PC-9 (cell line): ENCODE measurements around the gene TMEM156. TPM values are rescaled to one million over a fixed set of nuclear protein-coding genes. Genes with fewer than 3 reads are reported as not detected.

ENCODE experiments used
- BruUV-seq: library from RNA; stranded (reverse); fragments of 400-500 nt; replicated peaks from 2 replicates; lab custom pipeline; 2021; lab: Mats Ljungman, UMichigan
- CTCF ChIA-PET: fragments of 300-600 bp; sonication (Branson Sonifier 250); formaldehyde crosslinking; loops from one replicate; lab custom pipeline; 2022; ENCODE audit warnings: antibody characterized with exemption; lab: Charles Lee
- POLR2A ChIA-PET: fragments of 300-600 bp; sonication (Branson Sonifier 250); formaldehyde crosslinking; loops from one replicate; lab custom pipeline; 2022; ENCODE audit warnings: antibody characterized with exemption; ENCODE audit not compliant: unreplicated experiment; lab: Charles Lee
- DNase-seq, 2 experiments: peaks; one replicate each; pipeline versions ENCODE4 v3.0.0 to v3.0.0-alpha.2; 2015 to 2022; ENCODE audit warnings: mixed read lengths in 1 of 2
- H2AFZ ChIP-seq: fragments of 200-600 bp; sonication (generic); 2 replicates; pipeline ENCODE4 v1.8.1; 2017; ENCODE audit warnings: antibody characterized with exemption
- H3F3A ChIP-seq: fragments of 200-600 bp; sonication (generic); 2 replicates; pipeline ENCODE4 v1.8.1; 2017; ENCODE audit warnings: antibody characterized with exemption, mild to moderate bottlenecking, low read depth; ENCODE audit not compliant: insufficient read depth
- H3K27ac ChIP-seq: fragments of 200-600 bp; sonication (generic); 2 replicates; pipeline ENCODE4 v1.6.1; 2016; ENCODE audit warnings: mixed run types
- H3K27me3 ChIP-seq: fragments of 200-600 bp; sonication (generic); 2 replicates; pipeline ENCODE4 v1.6.1; 2016; ENCODE audit warnings: low read depth, mixed run types; ENCODE audit not compliant: insufficient read depth
- H3K36me3 ChIP-seq: fragments of 200-600 bp; sonication (generic); 2 replicates; pipeline ENCODE4 v1.6.1; 2016; ENCODE audit warnings: low read depth, mixed run types
- H3K4me1 ChIP-seq: fragments of 200-600 bp; sonication (generic); replicated peaks from 2 replicates; pipeline ENCODE4 v1.6.1; 2016; ENCODE audit warnings: mixed run types; ENCODE audit not compliant: insufficient read depth
- H3K4me2 ChIP-seq: fragments of 200-600 bp; sonication (generic); 2 replicates; pipeline ENCODE4 v1.6.1; 2017; ENCODE audit warnings: mixed run types
- H3K4me3 ChIP-seq: fragments of 200-600 bp; sonication (generic); 2 replicates; pipeline ENCODE4 v1.6.1; 2016; ENCODE audit warnings: mixed run types
- H3K79me2 ChIP-seq: fragments of 200-600 bp; sonication (generic); 2 replicates; pipeline ENCODE4 v1.6.1; 2017; ENCODE audit warnings: low read depth, mixed run types
- H3K9me2 ChIP-seq: fragments of 200-600 bp; sonication (generic); 2 replicates; pipeline ENCODE4 v1.8.1; 2017; ENCODE audit warnings: mild to moderate bottlenecking; ENCODE audit not compliant: insufficient read depth
- H3K9me3 ChIP-seq: fragments of 200-600 bp; sonication (generic); 2 replicates; pipeline ENCODE4 v1.8.1; 2016; ENCODE audit warnings: low read depth; ENCODE audit not compliant: insufficient read depth
- H4K20me1 ChIP-seq: fragments of 200-600 bp; sonication (generic); 2 replicates; pipeline ENCODE4 v1.8.1; 2017; ENCODE audit not compliant: insufficient read depth
- EZH2 ChIP-seq: fragments of 200-600 bp; sonication (generic); IDR thresholded peaks from 2 replicates; pipeline ENCODE4 v1.8.0; 2017; ENCODE audit warnings: antibody characterized with exemption, low read depth
- intact Hi-C: fragments of 100-400 bp; cut with micrococcal nuclease; formaldehyde crosslinking; loops from one replicate; pipeline ENCODE4 v1.10.0; 2022; ENCODE audit not compliant: unreplicated experiment
- total RNA-seq: library from RNA; stranded (reverse); gene quantifications from 2 replicates; pipeline ENCODE4 v1.2.3, GENCODE V29; 2021
- TF ChIP-seq, protein P1 (sequence below): fragments of 200-600 bp; sonication (generic); conservative IDR thresholded peaks from 2 replicates; pipeline ENCODE4 v1.6.1; 2017; ENCODE audit warnings: mixed run types, antibody characterized with exemption, mild to moderate bottlenecking, moderate library complexity

TMEM156 gene
- total RNA-seq, 1 experiment from 2014 or later, result 29.3 TPM

DNA sequence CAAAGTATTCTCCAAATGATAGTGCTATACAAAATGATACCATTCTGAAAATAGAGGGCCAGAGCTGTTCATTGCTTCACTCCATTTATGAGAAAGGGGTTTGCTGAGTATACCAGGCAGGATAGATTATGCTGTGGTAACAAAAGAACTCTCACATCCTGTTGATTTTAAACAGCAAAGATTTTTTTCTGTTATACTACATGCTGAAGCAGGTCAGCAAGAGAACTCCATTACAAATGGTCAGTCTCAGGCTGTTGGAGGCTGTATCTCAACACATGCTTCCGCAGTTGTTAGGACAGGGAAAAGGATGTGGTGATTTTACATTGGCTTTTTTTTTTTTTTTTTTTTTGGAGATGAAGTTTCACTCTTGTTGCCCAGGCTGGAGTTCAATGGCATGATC is 16.1 kb upstream of the TMEM156 start:
- peaks cover 20% of the 10 kb centered on the region; the same call in 1 of the 2 replicates for H3K36me3 ChIP-seq
- intact Hi-C loops, result no loop called here
- no peaks in the 10 kb centered on the region for H3K27me3 ChIP-seq
- H3K9me2 ChIP-seq, result no peaks in the 10 kb centered on the region
- peak overlapping the region; percentile 85; the same call in 1 of the 2 replicates for H3K4me3 ChIP-seq
- no TSS peak for BruUV-seq
- CTCF ChIA-PET, result no interaction called here
- H3K4me1 ChIP-seq, result peaks cover 27% of the 10 kb centered on the region
- no peak overlapping the region for H3K27ac ChIP-seq
- no peak overlapping the region for H2AFZ ChIP-seq
- peaks cover 77% of the 10 kb centered on the region for H3K79me2 ChIP-seq
- peaks cover 40% of the 10 kb centered on the region for H3F3A ChIP-seq
- H3K9me3 ChIP-seq, result no peaks in the 10 kb centered on the region
- peak overlapping the region; percentile 81 for H3K4me2 ChIP-seq
- POLR2A ChIA-PET, result no interaction called here
- no peak for TF ChIP-seq EZH2
- TF ChIP-seq, protein P1, sequence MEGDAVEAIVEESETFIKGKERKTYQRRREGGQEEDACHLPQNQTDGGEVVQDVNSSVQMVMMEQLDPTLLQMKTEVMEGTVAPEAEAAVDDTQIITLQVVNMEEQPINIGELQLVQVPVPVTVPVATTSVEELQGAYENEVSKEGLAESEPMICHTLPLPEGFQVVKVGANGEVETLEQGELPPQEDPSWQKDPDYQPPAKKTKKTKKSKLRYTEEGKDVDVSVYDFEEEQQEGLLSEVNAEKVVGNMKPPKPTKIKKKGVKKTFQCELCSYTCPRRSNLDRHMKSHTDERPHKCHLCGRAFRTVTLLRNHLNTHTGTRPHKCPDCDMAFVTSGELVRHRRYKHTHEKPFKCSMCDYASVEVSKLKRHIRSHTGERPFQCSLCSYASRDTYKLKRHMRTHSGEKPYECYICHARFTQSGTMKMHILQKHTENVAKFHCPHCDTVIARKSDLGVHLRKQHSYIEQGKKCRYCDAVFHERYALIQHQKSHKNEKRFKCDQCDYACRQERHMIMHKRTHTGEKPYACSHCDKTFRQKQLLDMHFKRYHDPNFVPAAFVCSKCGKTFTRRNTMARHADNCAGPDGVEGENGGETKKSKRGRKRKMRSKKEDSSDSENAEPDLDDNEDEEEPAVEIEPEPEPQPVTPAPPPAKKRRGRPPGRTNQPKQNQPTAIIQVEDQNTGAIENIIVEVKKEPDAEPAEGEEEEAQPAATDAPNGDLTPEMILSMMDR, result no peak
- H4K20me1 ChIP-seq, result peaks cover 24% of the 10 kb centered on the region
- no peak for DNase-seq

DNA sequence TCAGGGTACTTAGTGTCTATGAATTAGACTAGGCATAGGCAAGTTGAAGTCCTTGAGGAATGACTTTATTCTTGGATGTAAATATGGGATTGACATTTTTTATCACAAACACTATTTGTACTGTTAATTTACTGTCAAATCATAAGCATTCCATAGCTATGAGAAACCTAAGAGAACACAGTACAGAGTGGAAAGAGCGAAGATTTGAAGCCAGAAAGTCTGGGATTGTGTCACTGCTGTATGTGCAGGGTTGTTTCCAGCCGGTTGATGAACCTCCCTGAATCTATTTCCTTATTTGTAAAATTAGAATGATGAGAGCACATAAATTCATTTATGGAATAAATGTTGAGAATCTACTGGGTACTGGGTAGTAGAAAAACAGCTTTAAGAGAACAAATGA is 15.5 kb upstream of the TMEM156 start:
- H4K20me1 ChIP-seq, result peaks cover 20% of the 10 kb centered on the region
- H3K9me2 ChIP-seq, result no peaks in the 10 kb centered on the region
- no peak for DNase-seq
- intact Hi-C loops, result no loop called here
- peaks cover 31% of the 10 kb centered on the region for H3K4me1 ChIP-seq
- H3K9me3 ChIP-seq, result no peaks in the 10 kb centered on the region
- ChIA-PET CTCF (no interaction called here), POLR2A (interaction anchor here (0.7 kb wide), 1 partner anchor 249 kb away, joined by 11 read pairs; no protein-coding TSS in a partner anchor)
- H3K4me2 ChIP-seq, result peak overlapping the region; percentile 81
- peak overlapping the region; percentile 85; the same call in 1 of the 2 replicates for H3K4me3 ChIP-seq
- no peak overlapping the region for H2AFZ ChIP-seq
- BruUV-seq, result no TSS peak
- peaks cover 20% of the 10 kb centered on the region; the same call in 1 of the 2 replicates for H3K36me3 ChIP-seq
- no peak for TF ChIP-seq EZH2
- TF ChIP-seq, protein P1, result no peak
- H3K79me2 ChIP-seq, result peaks cover 71% of the 10 kb centered on the region
- H3F3A ChIP-seq, result peaks cover 43% of the 10 kb centered on the region
- peak overlapping the region; percentile 98 for H3K27ac ChIP-seq
- no peaks in the 10 kb centered on the region for H3K27me3 ChIP-seq

DNA sequence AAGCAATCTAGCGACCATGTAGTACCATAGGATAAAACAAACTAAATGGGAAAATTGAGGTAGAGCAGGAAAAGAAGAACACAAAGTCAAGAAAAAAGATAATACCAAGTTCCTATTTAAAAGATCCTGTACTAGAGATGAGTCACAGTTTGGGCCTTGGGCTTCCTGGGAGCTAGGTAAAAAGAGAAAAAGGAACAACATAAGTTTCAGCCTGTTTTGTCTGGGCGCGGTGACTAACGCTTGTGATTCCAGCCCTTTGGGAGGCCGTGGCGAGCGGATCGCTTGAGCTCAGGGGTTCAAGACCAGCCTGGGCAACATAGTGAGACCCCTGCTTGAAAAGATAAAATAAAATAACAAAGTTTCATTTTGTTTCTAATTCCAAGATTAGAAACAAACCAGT is 14.0 kb upstream of the TMEM156 start:
- H3K9me2 ChIP-seq, result no peaks in the 10 kb centered on the region
- peaks cover 57% of the 10 kb centered on the region for H3F3A ChIP-seq
- peaks cover 15% of the 10 kb centered on the region for H4K20me1 ChIP-seq
- H3K36me3 ChIP-seq, result peaks cover 18% of the 10 kb centered on the region; the same call in 1 of the 2 replicates
- ChIA-PET POLR2A (interaction anchor here (0.6 kb wide), 4 partner anchors 11 to 1470 kb away, joined by 3 to 11 read pairs (median 6); partner anchors contain the start of gene TMEM156), CTCF (interaction anchor here (0.6 to 0.7 kb wide), 2 partner anchors 97 to 569 kb away, joined by 3 to 8 read pairs; no protein-coding TSS in a partner anchor)
- intact Hi-C loops, result no loop called here
- H3K9me3 ChIP-seq, result no peaks in the 10 kb centered on the region
- peak overlapping the region; percentile 81 for H3K4me2 ChIP-seq
- peaks cover 45% of the 10 kb centered on the region for H3K4me1 ChIP-seq
- peaks cover 56% of the 10 kb centered on the region for H3K79me2 ChIP-seq
- H3K4me3 ChIP-seq, result peak overlapping the region; percentile 85
- no peaks in the 10 kb centered on the region for H3K27me3 ChIP-seq
- H3K27ac ChIP-seq, result peak overlapping the region; percentile 98
- no peak for TF ChIP-seq EZH2
- TF ChIP-seq, protein P1, result no peak
- DNase-seq, result peak; percentile 40 to 80
- BruUV-seq, result TSS peak; percentile 32
- H2AFZ ChIP-seq, result no peak overlapping the region
